Measurements from ENCODE around the gene BAG1. TPM values are rescaled to one million over a fixed set of nuclear protein-coding genes. Genes with fewer than 3 reads are reported as not detected.

Gene BAG1
- total RNA-seq, 4 donors from 2014 or later: 81.5 to 244 (median 158) TPM

DNA sequence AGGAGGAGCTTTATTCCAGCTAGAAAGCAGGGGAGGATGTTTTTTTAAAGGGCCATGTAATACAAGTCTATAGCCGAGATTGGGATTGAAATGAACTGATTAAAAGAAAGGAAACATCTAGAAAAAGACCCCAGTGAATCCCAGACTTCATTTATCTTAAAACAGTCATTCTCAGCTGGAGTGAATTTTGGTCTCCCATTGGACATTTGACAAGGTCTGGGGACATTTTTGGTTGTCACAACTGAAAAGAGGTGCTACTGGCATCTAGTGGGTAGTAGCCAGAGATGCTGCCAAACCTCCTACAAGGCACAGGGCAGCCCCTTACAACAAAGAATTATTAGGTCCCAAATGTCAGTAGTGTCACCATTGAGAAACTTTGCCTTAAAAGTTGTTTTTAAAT is 40.8 kb downstream of the BAG1 start:
- Histone ChIP-seq H3K4me1 (peaks cover 4 to 7% of the 10 kb centered on the region in 2 donors), H3K4me3 (no peak overlapping the region), H3K36me3 (no peaks in the 10 kb centered on the region), H3K27ac (no peak overlapping the region), H3K27me3 (no peaks in the 10 kb centered on the region), H3K9me3 (no peaks in the 10 kb centered on the region)
- in situ Hi-C loops (cut with MboI; ENCODE audit: low sequenced_read_pairs in 4 of 4): loop anchor here in 1 of 4 donors (10.0 kb wide), 1 partner anchor 49 kb away; no protein-coding TSS in a partner anchor
- TF ChIP-seq, protein P1, sequence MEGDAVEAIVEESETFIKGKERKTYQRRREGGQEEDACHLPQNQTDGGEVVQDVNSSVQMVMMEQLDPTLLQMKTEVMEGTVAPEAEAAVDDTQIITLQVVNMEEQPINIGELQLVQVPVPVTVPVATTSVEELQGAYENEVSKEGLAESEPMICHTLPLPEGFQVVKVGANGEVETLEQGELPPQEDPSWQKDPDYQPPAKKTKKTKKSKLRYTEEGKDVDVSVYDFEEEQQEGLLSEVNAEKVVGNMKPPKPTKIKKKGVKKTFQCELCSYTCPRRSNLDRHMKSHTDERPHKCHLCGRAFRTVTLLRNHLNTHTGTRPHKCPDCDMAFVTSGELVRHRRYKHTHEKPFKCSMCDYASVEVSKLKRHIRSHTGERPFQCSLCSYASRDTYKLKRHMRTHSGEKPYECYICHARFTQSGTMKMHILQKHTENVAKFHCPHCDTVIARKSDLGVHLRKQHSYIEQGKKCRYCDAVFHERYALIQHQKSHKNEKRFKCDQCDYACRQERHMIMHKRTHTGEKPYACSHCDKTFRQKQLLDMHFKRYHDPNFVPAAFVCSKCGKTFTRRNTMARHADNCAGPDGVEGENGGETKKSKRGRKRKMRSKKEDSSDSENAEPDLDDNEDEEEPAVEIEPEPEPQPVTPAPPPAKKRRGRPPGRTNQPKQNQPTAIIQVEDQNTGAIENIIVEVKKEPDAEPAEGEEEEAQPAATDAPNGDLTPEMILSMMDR (IDR thresholded peaks at IDR 0.05 in 4 of 5, conservative IDR thresholded peaks at IDR 0.05 in 1 of 5): no peak
- no peak for TF ChIP-seq POLR2A (IDR thresholded peaks at IDR 0.05)
- DNase-seq (no peak), ATAC-seq (no peak)
- intact Hi-C loops (cut with DNase I; ENCODE audit: low total_unique reads): loop anchor here (2.0 to 5.0 kb wide), 2 partner anchors 36 to 53 kb away; no protein-coding TSS in a partner anchor

DNA sequence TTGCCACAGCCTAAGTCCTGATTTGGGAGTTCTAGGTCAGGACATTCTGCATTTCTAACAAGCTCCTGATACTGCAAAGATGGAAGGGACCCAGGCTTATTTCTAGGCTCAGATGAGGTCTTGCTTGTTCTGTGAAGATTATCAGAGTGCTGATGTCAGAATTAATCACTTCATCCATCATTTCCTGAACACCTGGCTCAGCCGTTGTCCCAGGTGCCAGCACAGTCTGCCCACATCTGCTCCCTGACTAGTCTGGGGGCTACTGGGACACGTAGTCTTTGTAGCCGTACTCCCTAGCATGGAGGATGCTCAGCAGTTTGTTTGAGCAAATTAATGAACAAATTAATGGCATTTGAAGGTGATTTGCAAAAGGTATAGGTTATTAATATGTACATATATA is 42.5 kb downstream of the BAG1 start:
- in situ Hi-C loops (cut with MboI; ENCODE audit: low sequenced_read_pairs in 4 of 4): loop anchor here in 1 of 4 donors (10.0 kb wide), 1 partner anchor 47 kb away; no protein-coding TSS in a partner anchor
- H3K4me1 ChIP-seq: peaks cover 4 to 7% of the 10 kb centered on the region in 2 donors
- no peaks in the 10 kb centered on the region for H3K36me3 ChIP-seq
- TF ChIP-seq, protein P1 (IDR thresholded peaks at IDR 0.05 in 4 of 5, conservative IDR thresholded peaks at IDR 0.05 in 1 of 5): no peak
- TF ChIP-seq POLR2A (IDR thresholded peaks at IDR 0.05): no peak
- no peaks in the 10 kb centered on the region for H3K9me3 ChIP-seq
- intact Hi-C loops (cut with DNase I; ENCODE audit: low total_unique reads): loop anchor here (1.0 to 5.0 kb wide), 2 partner anchors 35 to 136 kb away; no protein-coding TSS in a partner anchor
- H3K4me3 ChIP-seq: no peak overlapping the region
- ATAC-seq (no peak), DNase-seq (no peak)
- no peak overlapping the region for H3K27ac ChIP-seq
- H3K27me3 ChIP-seq: no peaks in the 10 kb centered on the region

DNA sequence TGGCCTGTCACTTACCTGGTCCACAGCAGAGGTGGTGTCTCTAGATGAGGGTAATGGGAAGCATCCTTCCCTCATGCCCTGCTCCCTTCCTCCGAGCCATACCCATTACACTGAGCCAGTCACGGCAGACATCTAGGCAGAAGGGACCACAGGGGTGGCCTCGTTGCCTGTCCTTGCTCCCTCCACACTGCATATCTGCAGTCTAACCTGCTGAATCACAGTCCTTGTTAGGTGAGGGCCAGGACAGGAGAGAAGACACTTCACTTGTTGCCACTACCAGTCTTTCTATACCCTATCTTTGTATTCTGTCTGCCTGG is 43.0 kb downstream of the BAG1 start:
- Histone ChIP-seq H3K4me3 (no peak overlapping the region), H3K4me1 (peaks cover 4 to 7% of the 10 kb centered on the region in 2 donors), H3K9me3 (no peaks in the 10 kb centered on the region), H3K27ac (no peak overlapping the region), H3K27me3 (no peaks in the 10 kb centered on the region), H3K36me3 (no peaks in the 10 kb centered on the region)
- ATAC-seq (no peak), DNase-seq (no peak)
- no peak for TF ChIP-seq POLR2A (IDR thresholded peaks at IDR 0.05)
- TF ChIP-seq, protein P1 (IDR thresholded peaks at IDR 0.05 in 4 of 5, conservative IDR thresholded peaks at IDR 0.05 in 1 of 5): no peak
- in situ Hi-C loops (cut with MboI; ENCODE audit: low sequenced_read_pairs in 4 of 4) (loop anchor here in 1 of 4 donors (10.0 kb wide), 1 partner anchor 47 kb away; no protein-coding TSS in a partner anchor), intact Hi-C loops (cut with DNase I; ENCODE audit: low total_unique reads) (loop anchor here (5.0 kb wide), 1 partner anchor 34 kb away; no protein-coding TSS in a partner anchor)

DNA sequence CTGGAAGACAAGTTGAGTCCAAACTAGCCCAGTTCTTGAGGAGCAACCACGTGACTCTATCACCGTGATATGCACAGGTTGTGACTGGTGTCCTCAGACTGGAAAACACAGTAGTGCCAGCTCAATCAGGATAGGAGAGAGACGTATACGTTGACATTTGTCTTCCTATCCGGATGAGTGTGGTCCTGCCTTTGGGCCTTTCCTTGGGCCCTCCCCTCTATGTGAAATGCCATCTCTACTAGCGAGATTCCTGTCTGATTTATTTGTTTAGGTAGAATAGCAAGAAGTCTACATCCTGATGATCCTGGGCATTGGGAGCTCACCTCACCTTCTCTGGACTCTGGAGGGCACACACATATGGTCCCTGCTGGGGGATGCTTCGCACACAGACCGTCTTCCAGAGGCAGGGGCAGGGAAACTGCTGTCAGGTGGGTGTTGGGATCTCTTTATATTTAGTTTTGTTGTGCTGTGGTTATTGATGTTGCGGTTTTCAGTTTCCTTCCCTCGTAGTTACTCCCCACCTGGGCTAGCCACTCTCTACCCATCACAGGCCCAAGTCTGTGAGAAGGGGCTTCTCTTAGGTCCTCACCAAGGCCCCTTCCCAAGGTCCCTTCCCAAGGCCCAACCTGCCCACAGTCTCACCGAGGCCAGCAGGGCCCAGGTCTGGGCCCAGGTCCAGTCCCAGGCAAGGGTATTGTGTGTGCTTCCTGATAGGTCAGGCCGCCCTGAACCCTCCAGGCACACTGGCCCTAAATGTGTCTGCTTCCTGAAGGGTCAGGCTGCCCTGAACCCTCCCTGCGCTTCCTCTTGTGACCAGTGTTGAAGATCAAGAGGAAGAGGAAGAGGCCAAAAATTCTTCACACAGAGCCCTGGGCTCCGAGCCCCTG is 43.6 kb downstream of the BAG1 start:
- ATAC-seq: no peak
- in situ Hi-C loops (cut with MboI; ENCODE audit: low sequenced_read_pairs in 4 of 4): loop anchor here in 1 of 4 donors (10.0 kb wide), 1 partner anchor 46 kb away; no protein-coding TSS in a partner anchor
- DNase-seq: no peak

More for the DNA sequence above, 43.6 kb downstream of the BAG1 start:
- intact Hi-C loops (cut with DNase I; ENCODE audit: low total_unique reads): loop anchor here (5.0 kb wide), 1 partner anchor 34 kb away; no protein-coding TSS in a partner anchor
- Histone ChIP-seq H3K36me3 (no peaks in the 10 kb centered on the region), H3K27ac (no peak overlapping the region), H3K27me3 (no peaks in the 10 kb centered on the region), H3K4me3 (no peak overlapping the region), H3K4me1 (peaks cover 4 to 6% of the 10 kb centered on the region in 2 donors), H3K9me3 (no peaks in the 10 kb centered on the region)
- TF ChIP-seq POLR2A (IDR thresholded peaks at IDR 0.05): no peak
- TF ChIP-seq, protein P1 (IDR thresholded peaks at IDR 0.05 in 4 of 5, conservative IDR thresholded peaks at IDR 0.05 in 1 of 5): no peak

Measured in gastrocnemius medialis (tissue), 4 donors.